ENCODE results near the gene RAB35. TPM values are rescaled to one million over a fixed set of nuclear protein-coding genes. Genes with fewer than 3 reads are reported as not detected.
"Not testable (repeated sequence)": the region's sequence is repeated elsewhere in the genome, so short reads cannot be mapped to it uniquely, and the experiment has no call there.

Gene RAB35
- total and polyA plus RNA-seq, 2 experiments from 2014 or later, result 25.4 to 33.4 TPM

DNA sequence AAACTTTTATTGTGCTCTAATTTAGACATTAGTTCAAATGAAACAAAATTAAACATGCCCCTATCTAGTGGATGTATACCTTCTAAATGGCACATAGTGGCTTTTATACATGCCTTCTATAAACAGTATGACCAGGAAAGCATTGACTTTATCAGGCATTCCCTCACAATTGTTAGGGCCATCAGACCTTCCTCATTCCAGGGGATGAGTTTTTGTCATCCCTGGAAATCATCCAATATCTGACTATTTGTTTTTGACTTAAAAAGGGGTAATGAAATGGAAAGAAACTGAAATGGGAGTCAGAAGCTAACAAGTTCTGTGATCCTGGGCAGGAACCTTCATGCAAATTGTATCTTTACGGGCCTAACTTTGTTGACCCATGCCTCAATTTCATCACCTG lies 69.5 kb downstream of the RAB35 start:
- H3K4me3 ChIP-seq, result no peak overlapping the region
- TF ChIP-seq, protein P1, sequence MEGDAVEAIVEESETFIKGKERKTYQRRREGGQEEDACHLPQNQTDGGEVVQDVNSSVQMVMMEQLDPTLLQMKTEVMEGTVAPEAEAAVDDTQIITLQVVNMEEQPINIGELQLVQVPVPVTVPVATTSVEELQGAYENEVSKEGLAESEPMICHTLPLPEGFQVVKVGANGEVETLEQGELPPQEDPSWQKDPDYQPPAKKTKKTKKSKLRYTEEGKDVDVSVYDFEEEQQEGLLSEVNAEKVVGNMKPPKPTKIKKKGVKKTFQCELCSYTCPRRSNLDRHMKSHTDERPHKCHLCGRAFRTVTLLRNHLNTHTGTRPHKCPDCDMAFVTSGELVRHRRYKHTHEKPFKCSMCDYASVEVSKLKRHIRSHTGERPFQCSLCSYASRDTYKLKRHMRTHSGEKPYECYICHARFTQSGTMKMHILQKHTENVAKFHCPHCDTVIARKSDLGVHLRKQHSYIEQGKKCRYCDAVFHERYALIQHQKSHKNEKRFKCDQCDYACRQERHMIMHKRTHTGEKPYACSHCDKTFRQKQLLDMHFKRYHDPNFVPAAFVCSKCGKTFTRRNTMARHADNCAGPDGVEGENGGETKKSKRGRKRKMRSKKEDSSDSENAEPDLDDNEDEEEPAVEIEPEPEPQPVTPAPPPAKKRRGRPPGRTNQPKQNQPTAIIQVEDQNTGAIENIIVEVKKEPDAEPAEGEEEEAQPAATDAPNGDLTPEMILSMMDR (IDR thresholded peaks at IDR 0.05; ENCODE audit: low read depth, low read length), result no peak
- no peak overlapping the region for H3K27ac ChIP-seq
- H3K36me3 ChIP-seq, result no peaks in the 10 kb centered on the region
- H3K27me3 ChIP-seq, result no peaks in the 10 kb centered on the region
- H3K9me3 ChIP-seq (ENCODE audit: low read depth), result no peaks in the 10 kb centered on the region
- no peak for DNase-seq (ENCODE audit: low read depth in 1 of 2, low spot score in 1 of 2)
- H3K4me1 ChIP-seq (ENCODE audit: low read depth), result no peaks in the 10 kb centered on the region

DNA sequence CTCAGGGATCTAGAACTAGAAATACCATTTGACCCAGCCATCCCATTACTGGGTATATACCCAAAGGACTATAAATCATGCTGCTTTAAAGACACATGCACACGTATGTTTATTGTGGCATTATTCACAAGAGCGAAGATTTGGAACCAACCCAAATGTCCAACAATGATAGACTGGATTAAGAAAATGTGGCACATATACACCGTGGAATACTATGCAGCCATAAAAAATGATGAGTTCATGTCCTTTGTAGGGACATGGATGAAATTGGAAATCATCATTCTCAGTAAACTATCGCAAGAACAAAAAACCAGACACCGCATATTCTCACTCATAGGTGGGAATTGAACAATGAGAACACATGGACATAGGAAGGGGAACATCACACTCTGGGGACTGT lies 71.2 kb downstream of the RAB35 start:
- H3K36me3 ChIP-seq; H3K27ac ChIP-seq; DNase-seq (ENCODE audit: low read depth in 1 of 2, low spot score in 1 of 2); H3K4me3 ChIP-seq; H3K27me3 ChIP-seq; H3K9me3 ChIP-seq (ENCODE audit: low read depth); H3K4me1 ChIP-seq (ENCODE audit: low read depth): not testable (repeated sequence)

Other genes with a start within 250 kb of the RAB35 start
- gene CIT, start 239.4 kb downstream of the RAB35 start, total RNA-seq, result 3.9 and 30.3 TPM in 2 replicates
- 1.4 and 12.7 TPM in 2 replicates for gene CIT, start 239.4 kb downstream of the RAB35 start, polyA plus RNA-seq
- 3.7 and 9.7 TPM in 2 replicates for gene BICDL1, start 127.5 kb downstream of the RAB35 start, total RNA-seq
- 3.5 and 4.7 TPM in 2 replicates for gene BICDL1, start 127.5 kb downstream of the RAB35 start, polyA plus RNA-seq
- 59.2 and 76.0 TPM in 2 replicates for gene GCN1, start 78.0 kb upstream of the RAB35 start, total RNA-seq
- gene GCN1, start 78.0 kb upstream of the RAB35 start, polyA plus RNA-seq, result 27.0 and 37.0 TPM in 2 replicates
- 3,916 and 4,641 TPM in 2 replicates for gene RPLP0, start 84.4 kb upstream of the RAB35 start, total RNA-seq
- gene RPLP0, start 84.4 kb upstream of the RAB35 start, polyA plus RNA-seq, result 904 and 1,089 TPM in 2 replicates
- 43.8 and 48.6 TPM in 2 replicates for gene PXN, start 149.0 kb upstream of the RAB35 start, total RNA-seq
- 67.9 TPM in 2 replicates for gene PXN, start 149.0 kb upstream of the RAB35 start, polyA plus RNA-seq
- not detected in 2 replicates for gene RNU4-2, start 175.2 kb upstream of the RAB35 start, total RNA-seq
- gene RNU4-2, start 175.2 kb upstream of the RAB35 start, polyA plus RNA-seq, result not detected in 2 replicates
- not detected in 2 replicates for gene RNU4-1, start 176.5 kb upstream of the RAB35 start, total RNA-seq
- gene RNU4-1, start 176.5 kb upstream of the RAB35 start, polyA plus RNA-seq, result not detected in 2 replicates
- 7.4 and 10.3 TPM in 2 replicates for gene SIRT4, start 185.6 kb upstream of the RAB35 start, total RNA-seq
- gene SIRT4, start 185.6 kb upstream of the RAB35 start, polyA plus RNA-seq, result 6.7 and 15.8 TPM in 2 replicates
- gene PLA2G1B, start 211.0 kb upstream of the RAB35 start, total RNA-seq, result not detected in 2 replicates
- not detected in 2 replicates for gene PLA2G1B, start 211.0 kb upstream of the RAB35 start, polyA plus RNA-seq